HepG2 (cell line): ENCODE results near the gene NTRK2.

ENCODE experiments used
- EHMT2 ChIP-seq: fragments of 200-600 bp; sonication (generic); IDR thresholded peaks from 2 replicates; pipeline ENCODE4 v1.7.0; 2017; ENCODE audit warnings: antibody characterized with exemption, low read depth, low read length, borderline replicate concordance
- ELF4 ChIP-seq: sonication (generic); formaldehyde crosslinking; IDR thresholded peaks from 2 replicates; pipeline ENCODE4 v1.5.0; 2020; ENCODE audit warnings: missing genetic modification reagents, mild to moderate bottlenecking, moderate library complexity, borderline replicate concordance
- FIP1L1 ChIP-seq: fragments of 200-400 bp; formaldehyde crosslinking; IDR thresholded peaks from 2 replicates; pipeline ENCODE4 v1.6.1; 2018; ENCODE audit warnings: low read depth, mild to moderate bottlenecking, low read length, moderate library complexity, borderline replicate concordance; ENCODE audit not compliant: insufficient read depth
- NFE2L1 ChIP-seq: sonication (generic); formaldehyde crosslinking; IDR thresholded peaks from 2 replicates; pipeline ENCODE4 v1.4.0; 2020; ENCODE audit warnings: missing genetic modification reagents, mild to moderate bottlenecking, borderline replicate concordance
- POLR2A ChIP-seq, 2 experiments: IDR thresholded peaks; 2 replicates each; pipeline ENCODE4 v1.6.1; 2011; ENCODE audit warnings: low read depth in 2 of 2, low read length in 2 of 2, mild to moderate bottlenecking in 1 of 2, moderate library complexity in 1 of 2; ENCODE audit not compliant: insufficient read depth in 1 of 2
- SIN3A ChIP-seq: IDR thresholded peaks from 2 replicates; pipeline ENCODE4 v1.6.1; 2011; ENCODE audit warnings: low read depth, mild to moderate bottlenecking, control low read depth, low read length, borderline replicate concordance
- SP1 ChIP-seq, 2 experiments: fragments of 450-650 bp in 1 of 2; sonication (generic) in 1 of 2; formaldehyde crosslinking in 1 of 2; IDR thresholded peaks; 2 replicates each; pipeline versions ENCODE4 v1.4.0 to v1.6.1; 2016 to 2020; ENCODE audit warnings: missing genetic modification reagents in 1 of 2
- SP4 ChIP-seq: sonication (generic); formaldehyde crosslinking; IDR thresholded peaks from 2 replicates; pipeline ENCODE4 v1.8.1; 2023; ENCODE audit warnings: mild to moderate bottlenecking, missing genetic modification reagents
- ZNF350 ChIP-seq: sonication (generic); formaldehyde crosslinking; IDR thresholded peaks from 2 replicates; pipeline ENCODE4 v1.4.0; 2020; ENCODE audit warnings: mild to moderate bottlenecking, low read depth, missing genetic modification reagents, borderline replicate concordance
- TF ChIP-seq, protein P1 (sequence below): sonication (generic); formaldehyde crosslinking; IDR thresholded peaks from 2 replicates; pipeline ENCODE4 v1.4.0; 2020; ENCODE audit warnings: low read depth, missing genetic modification reagents
- TF ChIP-seq, protein P2 (sequence below): sonication (generic); formaldehyde crosslinking; IDR thresholded peaks from 2 replicates; pipeline ENCODE4 v1.5.0; 2020; ENCODE audit warnings: mild to moderate bottlenecking, missing genetic modification reagents
- TF ChIP-seq, protein P3 (sequence below): sonication (generic); formaldehyde crosslinking; IDR thresholded peaks from 2 replicates; pipeline ENCODE4 v1.5.0; 2020; ENCODE audit warnings: mild to moderate bottlenecking, missing genetic modification reagents, moderate library complexity
- TF ChIP-seq, protein P4 (sequence below): IDR thresholded peaks from 2 replicates; pipeline ENCODE4 v1.6.1; 2012; ENCODE audit warnings: low read length, improper control_type of control experiment
- TF ChIP-seq, protein P5 (sequence below): IDR thresholded peaks from 2 replicates; pipeline ENCODE4 v1.6.1; 2018; ENCODE audit warnings: missing genetic modification reagents, mild to moderate bottlenecking, missing compliant biosample characterization

DNA sequence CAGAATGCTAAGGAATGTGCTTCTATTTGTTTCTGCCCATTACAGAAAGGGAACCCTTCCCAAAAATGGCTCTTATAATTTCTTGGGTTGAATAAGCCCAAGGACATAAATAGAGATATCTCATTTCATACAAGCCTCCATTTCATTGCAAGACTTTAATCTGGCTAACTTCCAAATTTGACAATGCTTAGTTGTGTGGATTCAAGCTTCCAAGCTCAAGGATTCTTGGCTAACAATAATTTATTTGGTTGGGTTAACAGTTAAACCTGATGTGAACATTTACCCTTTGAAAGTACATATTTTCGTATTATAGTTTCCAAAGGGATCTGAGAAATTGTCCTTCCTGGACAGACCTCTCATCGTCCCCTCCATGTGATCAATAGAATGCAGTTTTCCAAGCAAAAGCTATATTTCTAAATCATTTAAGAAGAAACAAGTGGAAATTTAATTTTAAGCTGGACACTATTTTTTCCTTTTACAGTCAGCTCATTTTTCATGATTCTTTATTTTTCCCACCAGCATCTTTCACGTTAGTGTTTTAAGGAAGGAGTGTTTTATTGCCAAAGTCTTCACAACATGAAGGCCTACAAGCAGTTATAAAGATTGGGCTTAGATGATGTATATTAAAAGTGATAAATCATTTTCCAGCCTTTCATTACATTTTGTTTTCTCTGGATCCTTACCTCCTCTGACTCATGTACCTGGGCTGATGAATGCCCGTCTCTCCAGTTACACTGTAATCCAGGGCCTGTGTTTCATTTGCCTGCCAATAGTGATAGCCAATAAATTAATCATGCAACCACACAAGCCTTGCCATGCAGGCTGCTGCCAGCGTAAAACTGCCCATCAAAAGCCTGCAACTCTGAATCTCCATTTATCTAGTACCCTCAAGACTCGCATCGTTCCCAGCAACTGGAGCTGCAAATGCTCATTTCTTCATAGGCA is 176.7 kb downstream of the NTRK2 start:
- TF ChIP-seq, protein P1, sequence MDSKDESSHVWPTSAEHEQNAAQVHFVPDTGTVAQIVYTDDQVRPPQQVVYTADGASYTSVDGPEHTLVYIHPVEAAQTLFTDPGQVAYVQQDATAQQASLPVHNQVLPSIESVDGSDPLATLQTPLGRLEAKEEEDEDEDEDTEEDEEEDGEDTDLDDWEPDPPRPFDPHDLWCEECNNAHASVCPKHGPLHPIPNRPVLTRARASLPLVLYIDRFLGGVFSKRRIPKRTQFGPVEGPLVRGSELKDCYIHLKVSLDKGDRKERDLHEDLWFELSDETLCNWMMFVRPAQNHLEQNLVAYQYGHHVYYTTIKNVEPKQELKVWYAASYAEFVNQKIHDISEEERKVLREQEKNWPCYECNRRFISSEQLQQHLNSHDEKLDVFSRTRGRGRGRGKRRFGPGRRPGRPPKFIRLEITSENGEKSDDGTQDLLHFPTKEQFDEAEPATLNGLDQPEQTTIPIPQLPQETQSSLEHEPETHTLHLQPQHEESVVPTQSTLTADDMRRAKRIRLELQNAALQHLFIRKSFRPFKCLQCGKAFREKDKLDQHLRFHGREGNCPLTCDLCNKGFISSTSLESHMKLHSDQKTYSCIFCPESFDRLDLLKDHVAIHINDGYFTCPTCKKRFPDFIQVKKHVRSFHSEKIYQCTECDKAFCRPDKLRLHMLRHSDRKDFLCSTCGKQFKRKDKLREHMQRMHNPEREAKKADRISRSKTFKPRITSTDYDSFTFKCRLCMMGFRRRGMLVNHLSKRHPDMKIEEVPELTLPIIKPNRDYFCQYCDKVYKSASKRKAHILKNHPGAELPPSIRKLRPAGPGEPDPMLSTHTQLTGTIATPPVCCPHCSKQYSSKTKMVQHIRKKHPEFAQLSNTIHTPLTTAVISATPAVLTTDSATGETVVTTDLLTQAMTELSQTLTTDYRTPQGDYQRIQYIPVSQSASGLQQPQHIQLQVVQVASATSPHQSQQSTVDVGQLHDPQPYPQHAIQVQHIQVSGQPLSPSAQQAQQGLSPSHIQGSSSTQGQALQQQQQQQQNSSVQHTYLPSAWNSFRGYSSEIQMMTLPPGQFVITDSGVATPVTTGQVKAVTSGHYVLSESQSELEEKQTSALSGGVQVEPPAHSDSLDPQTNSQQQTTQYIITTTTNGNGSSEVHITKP (CRISPR knock-in tag): no peak
- TF ChIP-seq, protein P2, sequence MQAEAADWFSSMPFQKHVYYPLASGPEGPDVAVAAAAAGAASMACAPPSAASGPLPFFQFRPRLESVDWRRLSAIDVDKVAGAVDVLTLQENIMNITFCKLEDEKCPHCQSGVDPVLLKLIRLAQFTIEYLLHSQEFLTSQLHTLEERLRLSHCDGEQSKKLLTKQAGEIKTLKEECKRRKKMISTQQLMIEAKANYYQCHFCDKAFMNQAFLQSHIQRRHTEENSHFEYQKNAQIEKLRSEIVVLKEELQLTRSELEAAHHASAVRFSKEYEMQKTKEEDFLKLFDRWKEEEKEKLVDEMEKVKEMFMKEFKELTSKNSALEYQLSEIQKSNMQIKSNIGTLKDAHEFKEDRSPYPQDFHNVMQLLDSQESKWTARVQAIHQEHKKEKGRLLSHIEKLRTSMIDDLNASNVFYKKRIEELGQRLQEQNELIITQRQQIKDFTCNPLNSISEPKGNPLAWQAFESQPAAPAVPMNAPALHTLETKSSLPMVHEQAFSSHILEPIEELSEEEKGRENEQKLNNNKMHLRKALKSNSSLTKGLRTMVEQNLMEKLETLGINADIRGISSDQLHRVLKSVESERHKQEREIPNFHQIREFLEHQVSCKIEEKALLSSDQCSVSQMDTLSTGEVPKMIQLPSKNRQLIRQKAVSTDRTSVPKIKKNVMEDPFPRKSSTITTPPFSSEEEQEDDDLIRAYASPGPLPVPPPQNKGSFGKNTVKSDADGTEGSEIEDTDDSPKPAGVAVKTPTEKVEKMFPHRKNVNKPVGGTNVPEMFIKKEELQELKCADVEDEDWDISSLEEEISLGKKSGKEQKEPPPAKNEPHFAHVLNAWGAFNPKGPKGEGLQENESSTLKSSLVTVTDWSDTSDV (CRISPR knock-in tag): no peak
- TF ChIP-seq ELF4 (CRISPR knock-in tag) (no peak), ZNF350 (CRISPR knock-in tag) (no peak), FIP1L1 (no peak), SP4 (CRISPR knock-in tag) (no peak), NFE2L1 (no peak), SP1 (IDR thresholded peaks at IDR 0.05) (no peak), SP1 (CRISPR knock-in tag; IDR thresholded peaks at IDR 0.05) (no peak), POLR2A (IDR thresholded peaks at IDR 0.05; ENCODE audit: insufficient read depth in 1 of 2, low read depth in 2 of 2, low read length in 2 of 2) (no peak), SIN3A (no peak), EHMT2 (no peak)
- TF ChIP-seq, protein P3, sequence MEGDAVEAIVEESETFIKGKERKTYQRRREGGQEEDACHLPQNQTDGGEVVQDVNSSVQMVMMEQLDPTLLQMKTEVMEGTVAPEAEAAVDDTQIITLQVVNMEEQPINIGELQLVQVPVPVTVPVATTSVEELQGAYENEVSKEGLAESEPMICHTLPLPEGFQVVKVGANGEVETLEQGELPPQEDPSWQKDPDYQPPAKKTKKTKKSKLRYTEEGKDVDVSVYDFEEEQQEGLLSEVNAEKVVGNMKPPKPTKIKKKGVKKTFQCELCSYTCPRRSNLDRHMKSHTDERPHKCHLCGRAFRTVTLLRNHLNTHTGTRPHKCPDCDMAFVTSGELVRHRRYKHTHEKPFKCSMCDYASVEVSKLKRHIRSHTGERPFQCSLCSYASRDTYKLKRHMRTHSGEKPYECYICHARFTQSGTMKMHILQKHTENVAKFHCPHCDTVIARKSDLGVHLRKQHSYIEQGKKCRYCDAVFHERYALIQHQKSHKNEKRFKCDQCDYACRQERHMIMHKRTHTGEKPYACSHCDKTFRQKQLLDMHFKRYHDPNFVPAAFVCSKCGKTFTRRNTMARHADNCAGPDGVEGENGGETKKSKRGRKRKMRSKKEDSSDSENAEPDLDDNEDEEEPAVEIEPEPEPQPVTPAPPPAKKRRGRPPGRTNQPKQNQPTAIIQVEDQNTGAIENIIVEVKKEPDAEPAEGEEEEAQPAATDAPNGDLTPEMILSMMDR (CRISPR knock-in tag): no peak
- TF ChIP-seq, protein P4, sequence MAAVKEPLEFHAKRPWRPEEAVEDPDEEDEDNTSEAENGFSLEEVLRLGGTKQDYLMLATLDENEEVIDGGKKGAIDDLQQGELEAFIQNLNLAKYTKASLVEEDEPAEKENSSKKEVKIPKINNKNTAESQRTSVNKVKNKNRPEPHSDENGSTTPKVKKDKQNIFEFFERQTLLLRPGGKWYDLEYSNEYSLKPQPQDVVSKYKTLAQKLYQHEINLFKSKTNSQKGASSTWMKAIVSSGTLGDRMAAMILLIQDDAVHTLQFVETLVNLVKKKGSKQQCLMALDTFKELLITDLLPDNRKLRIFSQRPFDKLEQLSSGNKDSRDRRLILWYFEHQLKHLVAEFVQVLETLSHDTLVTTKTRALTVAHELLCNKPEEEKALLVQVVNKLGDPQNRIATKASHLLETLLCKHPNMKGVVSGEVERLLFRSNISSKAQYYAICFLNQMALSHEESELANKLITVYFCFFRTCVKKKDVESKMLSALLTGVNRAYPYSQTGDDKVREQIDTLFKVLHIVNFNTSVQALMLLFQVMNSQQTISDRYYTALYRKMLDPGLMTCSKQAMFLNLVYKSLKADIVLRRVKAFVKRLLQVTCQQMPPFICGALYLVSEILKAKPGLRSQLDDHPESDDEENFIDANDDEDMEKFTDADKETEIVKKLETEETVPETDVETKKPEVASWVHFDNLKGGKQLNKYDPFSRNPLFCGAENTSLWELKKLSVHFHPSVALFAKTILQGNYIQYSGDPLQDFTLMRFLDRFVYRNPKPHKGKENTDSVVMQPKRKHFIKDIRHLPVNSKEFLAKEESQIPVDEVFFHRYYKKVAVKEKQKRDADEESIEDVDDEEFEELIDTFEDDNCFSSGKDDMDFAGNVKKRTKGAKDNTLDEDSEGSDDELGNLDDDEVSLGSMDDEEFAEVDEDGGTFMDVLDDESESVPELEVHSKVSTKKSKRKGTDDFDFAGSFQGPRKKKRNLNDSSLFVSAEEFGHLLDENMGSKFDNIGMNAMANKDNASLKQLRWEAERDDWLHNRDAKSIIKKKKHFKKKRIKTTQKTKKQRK: no peak
- TF ChIP-seq, protein P5, sequence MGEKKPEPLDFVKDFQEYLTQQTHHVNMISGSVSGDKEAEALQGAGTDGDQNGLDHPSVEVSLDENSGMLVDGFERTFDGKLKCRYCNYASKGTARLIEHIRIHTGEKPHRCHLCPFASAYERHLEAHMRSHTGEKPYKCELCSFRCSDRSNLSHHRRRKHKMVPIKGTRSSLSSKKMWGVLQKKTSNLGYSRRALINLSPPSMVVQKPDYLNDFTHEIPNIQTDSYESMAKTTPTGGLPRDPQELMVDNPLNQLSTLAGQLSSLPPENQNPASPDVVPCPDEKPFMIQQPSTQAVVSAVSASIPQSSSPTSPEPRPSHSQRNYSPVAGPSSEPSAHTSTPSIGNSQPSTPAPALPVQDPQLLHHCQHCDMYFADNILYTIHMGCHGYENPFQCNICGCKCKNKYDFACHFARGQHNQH (CRISPR knock-in tag): no peak
